IMR-90 (cell line): Measurements from ENCODE around the gene ZNF878. TPM values are rescaled to one million over a fixed set of nuclear protein-coding genes. Genes with fewer than 3 reads are reported as not detected.

Source experiments
- ATAC-seq: fragments of 200-7000 bp; cut with Tn5 transposase; 2 replicates; pipeline ENCODE4 v1.9.1; 2020; ENCODE audit warnings: low read depth, mild to moderate bottlenecking, moderate library complexity
- BruUV-seq: library from RNA; stranded (reverse); fragments of 400-500 nt; replicated peaks from 2 replicates; lab custom pipeline; 2021; lab: Mats Ljungman, UMichigan
- CTCF ChIA-PET: fragments of 300-600 bp; formaldehyde crosslinking; extraction: SDS; loops from one replicate; lab custom pipeline; 2021; ENCODE audit warnings: antibody characterized with exemption; lab: Yijun Ruan, JAX
- POLR2A ChIA-PET: fragments of 300-600 bp; sonication (Branson Sonifier 250); formaldehyde crosslinking; loops from one replicate; lab custom pipeline; 2022; ENCODE audit warnings: antibody characterized with exemption; ENCODE audit not compliant: unreplicated experiment; lab: Charles Lee
- DNase-seq: peaks from one replicate; pipeline ENCODE4 v3.0.0; 2013
- H2AFZ ChIP-seq: replicated peaks from 2 replicates; pipeline ENCODE3; 2013; ENCODE audit warnings: low read length, mild to moderate bottlenecking; ENCODE audit not compliant: poor library complexity
- H2AK5ac ChIP-seq: 2 replicates; pipeline ENCODE4 v1.6.1; 2013; ENCODE audit warnings: low read depth, low read length, inconsistent platforms
- H2AK9ac ChIP-seq: replicated peaks from 2 replicates; pipeline ENCODE3; 2013; ENCODE audit warnings: mild to moderate bottlenecking, low read depth, low read length, moderate library complexity; ENCODE audit not compliant: poor library complexity
- H2BK120ac ChIP-seq: 2 replicates; pipeline ENCODE4 v1.6.1; 2013; ENCODE audit warnings: low read depth, low read length, inconsistent platforms
- H2BK15ac ChIP-seq: 3 replicates; pipeline ENCODE4 v1.6.1; 2013; ENCODE audit warnings: low read depth, low read length, inconsistent platforms
- H2BK20ac ChIP-seq: 2 replicates; pipeline ENCODE4 v1.6.1; 2013; ENCODE audit warnings: low read depth, mild to moderate bottlenecking, inconsistent platforms, low read length, moderate library complexity
- H2BK5ac ChIP-seq: 2 replicates; pipeline ENCODE4 v1.6.1; 2013; ENCODE audit warnings: mild to moderate bottlenecking, low read depth, low read length, inconsistent platforms; ENCODE audit not compliant: poor library complexity, severe bottlenecking
- H3K14ac ChIP-seq: replicated peaks from 2 replicates; pipeline ENCODE4 v1.6.1; 2013; ENCODE audit warnings: low read depth, low read length, inconsistent platforms
- H3K18ac ChIP-seq: 2 replicates; pipeline ENCODE4 v1.6.1; 2013; ENCODE audit warnings: low read depth, low read length, control low read depth
- H3K23ac ChIP-seq: 2 replicates; pipeline ENCODE4 v1.6.1; 2013; ENCODE audit warnings: low read depth, low read length, inconsistent platforms
- H3K27ac ChIP-seq: 2 replicates; pipeline ENCODE4 v1.5.1; 2013; ENCODE audit warnings: mild to moderate bottlenecking, control low read depth, low read length; ENCODE audit not compliant: insufficient read depth
- H3K27me3 ChIP-seq: 2 replicates; pipeline ENCODE4 v1.6.1; 2013; ENCODE audit warnings: low read length; ENCODE audit not compliant: control insufficient read depth, insufficient read depth
- H3K36me3 ChIP-seq: 2 replicates; pipeline ENCODE4 v1.6.1; 2013; ENCODE audit warnings: low read length, mixed read lengths; ENCODE audit not compliant: control insufficient read depth, insufficient read depth
- H3K4ac ChIP-seq: 2 replicates; pipeline ENCODE4 v1.6.1; 2013; ENCODE audit warnings: low read depth, low read length, inconsistent platforms
- H3K4me1 ChIP-seq: 2 replicates; pipeline ENCODE4 v1.6.1; 2013; ENCODE audit warnings: low read length, mixed read lengths; ENCODE audit not compliant: control insufficient read depth, insufficient read depth
- H3K4me2 ChIP-seq: 2 replicates; pipeline ENCODE4 v1.6.1; 2013; ENCODE audit warnings: low read depth, mild to moderate bottlenecking, control low read depth, low read length, moderate library complexity
- H3K4me3 ChIP-seq: 2 replicates; pipeline ENCODE4 v1.5.1; 2013; ENCODE audit warnings: low read depth, mild to moderate bottlenecking, control low read depth, low read length, moderate library complexity; ENCODE audit not compliant: insufficient read depth
- H3K56ac ChIP-seq: 2 replicates; pipeline ENCODE4 v1.6.1; 2013; ENCODE audit warnings: low read length, inconsistent platforms; ENCODE audit not compliant: insufficient read depth; ENCODE audit errors: extremely low read depth
- H3K79me1 ChIP-seq, 2 experiments: 2 replicates each; pipeline ENCODE4 v1.6.1; 2013; ENCODE audit warnings: low read length in 2 of 2, inconsistent platforms in 1 of 2, low read depth in 1 of 2
- H3K9ac ChIP-seq: 2 replicates; pipeline ENCODE4 v1.6.1; 2013; ENCODE audit warnings: low read depth, low read length, control low read depth
- H3K9me1 ChIP-seq: 2 replicates; pipeline ENCODE4 v1.6.1; 2013; ENCODE audit warnings: low read length, inconsistent platforms; ENCODE audit not compliant: insufficient read depth
- H3K9me3 ChIP-seq: 2 replicates; pipeline ENCODE4 v1.6.1; 2013; ENCODE audit warnings: low read length; ENCODE audit not compliant: control insufficient read depth, insufficient read depth
- H4K20me1 ChIP-seq: 2 replicates; pipeline ENCODE4 v1.6.1; 2013; ENCODE audit warnings: low read length, inconsistent platforms; ENCODE audit not compliant: insufficient read depth
- H4K5ac ChIP-seq: 2 replicates; pipeline ENCODE4 v1.6.1; 2013; ENCODE audit warnings: mild to moderate bottlenecking, low read depth, low read length, control low read depth
- H4K8ac ChIP-seq, 2 experiments: 2 replicates each; pipeline ENCODE4 v1.6.1; 2013; ENCODE audit warnings: low read depth in 2 of 2, low read length in 2 of 2, control low read depth in 1 of 2, inconsistent platforms in 1 of 2
- H4K91ac ChIP-seq: 2 replicates; pipeline ENCODE4 v1.6.1; 2013; ENCODE audit warnings: low read depth, low read length, inconsistent platforms; ENCODE audit not compliant: insufficient read depth
- BHLHE40 ChIP-seq: fragments of 150-350 bp; IDR thresholded peaks from 2 replicates; pipeline ENCODE4 v1.6.1; 2016; ENCODE audit warnings: mild to moderate bottlenecking, low read depth, low read length
- CEBPB ChIP-seq: IDR thresholded peaks from 2 replicates; pipeline ENCODE4 v1.6.1; 2012; ENCODE audit warnings: low read depth, low read length, improper control_type of control experiment
- CHD1 ChIP-seq: IDR thresholded peaks from 2 replicates; pipeline ENCODE4 v1.6.1; 2012; ENCODE audit warnings: low read depth, low read length, improper control_type of control experiment
- FOS ChIP-seq: fragments of 150-350 bp; IDR thresholded peaks from 2 replicates; pipeline ENCODE4 v1.6.1; 2016; ENCODE audit warnings: low read depth, low read length
- MAZ ChIP-seq: IDR thresholded peaks from 2 replicates; pipeline ENCODE4 v1.6.1; 2012; ENCODE audit warnings: low read depth, mild to moderate bottlenecking, low read length, improper control_type of control experiment, moderate library complexity, borderline replicate concordance
- MXI1 ChIP-seq: IDR thresholded peaks from 2 replicates; pipeline ENCODE4 v1.6.1; 2012; ENCODE audit warnings: low read depth, mild to moderate bottlenecking, low read length, moderate library complexity, borderline replicate concordance
- NFE2L2 ChIP-seq: fragments of 150-350 bp; IDR thresholded peaks from 2 replicates; pipeline ENCODE4 v1.6.1; 2016; ENCODE audit warnings: low read depth, mild to moderate bottlenecking, low read length
- RAD21 ChIP-seq: IDR thresholded peaks from 2 replicates; pipeline ENCODE4 v1.6.1; 2012; ENCODE audit warnings: low read length, improper control_type of control experiment
- RFX5 ChIP-seq: IDR thresholded peaks from 2 replicates; pipeline ENCODE4 v1.8.0; 2012; ENCODE audit warnings: low read depth, mild to moderate bottlenecking, low read length, moderate library complexity
- WGBS, 2 experiments: methylation state at CpG; one replicate each; pipeline versions ENCODE4 v1.1.5 to v1.1.7; 2013; ENCODE audit warnings: missing lambda C conversion rate in 2 of 2; ENCODE audit not compliant: insufficient read length in 1 of 2; ENCODE audit errors: extremely low coverage in 2 of 2; 5-methylcytosine and 5-hydroxymethylcytosine counted together
- dilution Hi-C: fragments of 300-500 bp; cut with HindIII; formaldehyde crosslinking; loops from one replicate; pipeline ENCODE4 v1.14.3; 2018; ENCODE audit warnings: low sequenced_read_pairs; ENCODE audit not compliant: unreplicated experiment
- in situ Hi-C: fragments of 300-500 bp; cut with MboI; formaldehyde crosslinking; loops from 3 replicates; pipeline ENCODE4 v1.14.3; 2019; ENCODE audit warnings: low sequenced_read_pairs, inconsistent platforms, mixed read lengths
- intact Hi-C: fragments of 100-400 bp; cut with micrococcal nuclease; formaldehyde crosslinking; loops from 2 replicates; pipeline ENCODE4 v1.10.0; 2022
- polyA plus RNA-seq, 3 experiments: library from polyadenylated mRNA; depleted of rRNA; stranded (reverse); fragments of >200 nt; gene quantifications; 2 replicates each; pipeline ENCODE4 v1.2.3, GENCODE V29; 2012; ENCODE audit warnings: low replicate concordance in 1 of 3
- total RNA-seq: library from RNA; depleted of rRNA; stranded (reverse); fragments of >200 nt; gene quantifications from 2 replicates; pipeline ENCODE4 v1.2.3, GENCODE V29; 2012
- TF ChIP-seq, protein P1 (sequence below): conservative IDR thresholded peaks from 2 replicates; pipeline ENCODE4 v1.5.1; 2012; ENCODE audit warnings: mild to moderate bottlenecking, low read depth, low read length, improper control_type of control experiment
- TF ChIP-seq, protein P2 (sequence below): fragments of 150-350 bp; IDR thresholded peaks from 2 replicates; pipeline ENCODE4 v1.6.1; 2017; ENCODE audit warnings: mild to moderate bottlenecking, antibody characterized with exemption, low read length, low read depth

Gene ZNF878
- total and polyA plus RNA-seq, 2 of the 4 experiments (the other 2 are of a cell fraction) = 0.05 to 0.36 TPM

GRCh38 chr19:12092065-12092867, 39.5 kb upstream of the ZNF878 start:
- Histone ChIP-seq H3K79me1 (peaks cover 12 to 25% of the 10 kb centered on the region in 2 experiments), H3K9ac (peak overlapping the region; percentile 84), H2AK5ac (no peak overlapping the region; the same call in 1 of the 2 replicates), H2BK5ac (peak overlapping the region; percentile 71), H3K23ac (peak overlapping the region; percentile 94), H3K56ac (peak overlapping the region; percentile 68), H3K4me1 (0 out of 2 replicates have a peak, but pooled peaks cover 2% of the 10 kb centered on the region), H3K18ac (0 out of 2 replicates have a peak overlapping the region, but pooled peaks have one; percentile 42), H3K9me1 (peaks cover 3% of the 10 kb centered on the region; the same call in 1 of the 2 replicates), H4K91ac (peak overlapping the region; percentile 68; the same call in 1 of the 2 replicates), H4K8ac (peak overlapping the region; percentile 60 to 90; a peak in 3 of 4 replicates), H4K5ac (peak overlapping the region; percentile 52; the same call in 1 of the 2 replicates), H2BK20ac (no peak overlapping the region), H3K27me3 (no peaks in the 10 kb centered on the region), H2AK9ac (peak overlapping the region; percentile 51), H3K4me3 (peak overlapping the region; percentile 91), H2AFZ (peak overlapping the region; percentile 98), H2BK120ac (0 out of 2 replicates have a peak overlapping the region, but pooled peaks have one; percentile 44), H2BK15ac (no peak overlapping the region; the same call in 2 of the 3 replicates), H4K20me1 (no peaks in the 10 kb centered on the region), H3K9me3 (no peaks in the 10 kb centered on the region; the same call in 1 of the 2 replicates), H3K4ac (peak overlapping the region; percentile 82), H3K4me2 (peak overlapping the region; percentile 85), H3K27ac (peak overlapping the region; percentile 82), H3K14ac (peak overlapping the region; percentile 90), H3K36me3 (no peaks in the 10 kb centered on the region)
- dilution Hi-C loops = no loop called here
- ChIA-PET POLR2A (no interaction called here), CTCF (no interaction called here)
- intact Hi-C loops = loop anchor here (1.0 to 5.0 kb wide), 2 partner anchors 49 to 275 kb away; partner anchors contain the start of gene ZNF442
- peak; percentile 99 for ATAC-seq
- TF ChIP-seq BHLHE40 (no peak), CHD1 (no peak), MXI1 (peak; percentile 42; the same call in 1 of the 2 replicates), NFE2L2 (no peak), RFX5 (no peak), FOS (0 out of 2 replicates have a peak, but pooled peaks have one; percentile 14), MAZ (no peak), CEBPB (no peak), RAD21 (no peak)
- TF ChIP-seq, protein P1, sequence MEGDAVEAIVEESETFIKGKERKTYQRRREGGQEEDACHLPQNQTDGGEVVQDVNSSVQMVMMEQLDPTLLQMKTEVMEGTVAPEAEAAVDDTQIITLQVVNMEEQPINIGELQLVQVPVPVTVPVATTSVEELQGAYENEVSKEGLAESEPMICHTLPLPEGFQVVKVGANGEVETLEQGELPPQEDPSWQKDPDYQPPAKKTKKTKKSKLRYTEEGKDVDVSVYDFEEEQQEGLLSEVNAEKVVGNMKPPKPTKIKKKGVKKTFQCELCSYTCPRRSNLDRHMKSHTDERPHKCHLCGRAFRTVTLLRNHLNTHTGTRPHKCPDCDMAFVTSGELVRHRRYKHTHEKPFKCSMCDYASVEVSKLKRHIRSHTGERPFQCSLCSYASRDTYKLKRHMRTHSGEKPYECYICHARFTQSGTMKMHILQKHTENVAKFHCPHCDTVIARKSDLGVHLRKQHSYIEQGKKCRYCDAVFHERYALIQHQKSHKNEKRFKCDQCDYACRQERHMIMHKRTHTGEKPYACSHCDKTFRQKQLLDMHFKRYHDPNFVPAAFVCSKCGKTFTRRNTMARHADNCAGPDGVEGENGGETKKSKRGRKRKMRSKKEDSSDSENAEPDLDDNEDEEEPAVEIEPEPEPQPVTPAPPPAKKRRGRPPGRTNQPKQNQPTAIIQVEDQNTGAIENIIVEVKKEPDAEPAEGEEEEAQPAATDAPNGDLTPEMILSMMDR = no peak
- TF ChIP-seq, protein P2, sequence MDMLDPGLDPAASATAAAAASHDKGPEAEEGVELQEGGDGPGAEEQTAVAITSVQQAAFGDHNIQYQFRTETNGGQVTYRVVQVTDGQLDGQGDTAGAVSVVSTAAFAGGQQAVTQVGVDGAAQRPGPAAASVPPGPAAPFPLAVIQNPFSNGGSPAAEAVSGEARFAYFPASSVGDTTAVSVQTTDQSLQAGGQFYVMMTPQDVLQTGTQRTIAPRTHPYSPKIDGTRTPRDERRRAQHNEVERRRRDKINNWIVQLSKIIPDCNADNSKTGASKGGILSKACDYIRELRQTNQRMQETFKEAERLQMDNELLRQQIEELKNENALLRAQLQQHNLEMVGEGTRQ = no peak
- in situ Hi-C loops = no loop called here
- DNase-seq = peak; percentile 86
- 1% methylated on average over 14 of the region's 53 CpGs; no CpG with 5 or more reads in 1 of the 2 experiments for WGBS, 2 experiments
- no TSS peak for BruUV-seq
